H1 (cell line): ENCODE results near the gene NIM1K. TPM values are rescaled to one million over a fixed set of nuclear protein-coding genes. Genes with fewer than 3 reads are reported as not detected.

ENCODE experiments used
- CTCF ChIA-PET: fragments of 300-600 bp; sonication (Branson Sonifier 250); formaldehyde crosslinking; loops from one replicate; lab custom pipeline; 2021; ENCODE audit not compliant: partially characterized antibody; lab: Charles Lee
- POLR2A ChIA-PET: fragments of 300-600 bp; sonication (Branson Sonifier 250); formaldehyde crosslinking; loops from one replicate; lab custom pipeline; 2021; ENCODE audit warnings: inconsistent platforms; ENCODE audit not compliant: partially characterized antibody; lab: Charles Lee
- DNase-seq, 2 experiments: peaks; one replicate each; pipeline versions ENCODE4 v3.0.0 to v3.0.0-alpha.2; 2010 to 2022; ENCODE audit warnings: low spot score in 2 of 2, low read depth in 1 of 2, mixed read lengths in 1 of 2
- FAIRE-seq: peaks from 2 replicates; lab custom pipeline; 2011; peaks lifted over from hg19 to GRCh38; lab: Jason Lieb, UNC
- H2AFZ ChIP-seq: 2 replicates; pipeline ENCODE4 v1.8.1; 2012; ENCODE audit warnings: low read length, inconsistent platforms
- H2AK5ac ChIP-seq: 2 replicates; pipeline ENCODE4 v1.6.1; 2013; ENCODE audit warnings: low read depth, low read length
- H2BK120ac ChIP-seq: replicated peaks from 2 replicates; pipeline ENCODE3; 2013; ENCODE audit warnings: low read depth, low read length, inconsistent platforms
- H2BK12ac ChIP-seq: 2 replicates; pipeline ENCODE4 v1.6.1; 2013; ENCODE audit warnings: low read depth, low read length
- H2BK15ac ChIP-seq: 2 replicates; pipeline ENCODE4 v1.6.1; 2013; ENCODE audit warnings: low read length
- H2BK20ac ChIP-seq: 2 replicates; pipeline ENCODE4 v1.6.1; 2013; ENCODE audit warnings: low read length
- H2BK5ac ChIP-seq: 2 replicates; pipeline ENCODE4 v1.6.1; 2013; ENCODE audit warnings: low read depth, low read length
- H3K14ac ChIP-seq: 2 replicates; pipeline ENCODE4 v1.6.1; 2013; ENCODE audit warnings: inconsistent platforms; ENCODE audit not compliant: insufficient read length
- H3K18ac ChIP-seq: 2 replicates; pipeline ENCODE4 v1.6.1; 2013; ENCODE audit warnings: low read length; ENCODE audit errors: extremely low read depth
- H3K23ac ChIP-seq: 2 replicates; pipeline ENCODE4 v1.6.1; 2013; ENCODE audit warnings: inconsistent platforms; ENCODE audit not compliant: insufficient read length
- H3K23me2 ChIP-seq: 2 replicates; pipeline ENCODE4 v1.6.1; 2013; ENCODE audit warnings: low read depth, low read length
- H3K27ac ChIP-seq: 2 replicates; pipeline ENCODE4 v1.6.1; 2011; ENCODE audit warnings: low read depth, low read length, inconsistent platforms
- H3K27me3 ChIP-seq, 4 experiments: replicated peaks in 1 of 4; 1 replicate in 1 of 4; 2 replicates in 3 of 4; pipeline versions ENCODE4 v1.6.1 to v1.8.1; 2011 to 2013; ENCODE audit warnings: low read length in 3 of 4, mild to moderate bottlenecking in 3 of 4, inconsistent platforms in 2 of 4, mixed read lengths in 2 of 4, moderate library complexity in 1 of 4; ENCODE audit not compliant: control insufficient read depth in 3 of 4, insufficient read depth in 3 of 4; ENCODE audit errors: extremely low read depth in 1 of 4
- H3K36me3 ChIP-seq, 4 experiments: 2 replicates each; pipeline versions ENCODE4 v1.6.1 to v1.8.1; 2011 to 2013; ENCODE audit warnings: mild to moderate bottlenecking in 4 of 4, low read length in 3 of 4, moderate library complexity in 2 of 4, control low read depth in 1 of 4, inconsistent platforms in 1 of 4; ENCODE audit not compliant: insufficient read depth in 4 of 4, control insufficient read depth in 2 of 4
- H3K4ac ChIP-seq: replicated peaks from 2 replicates; pipeline ENCODE3; 2013; ENCODE audit warnings: low read length, low read depth, mixed read lengths, inconsistent platforms; ENCODE audit not compliant: insufficient read length
- H3K4me1 ChIP-seq, 4 experiments: replicated peaks in 1 of 4; 1 replicate in 1 of 4; 2 replicates in 3 of 4; pipeline versions ENCODE4 v1.6.1 to v1.8.1; 2011 to 2013; ENCODE audit warnings: low read length in 3 of 4, inconsistent platforms in 2 of 4, mixed read lengths in 1 of 4; ENCODE audit not compliant: insufficient read depth in 4 of 4, control insufficient read depth in 3 of 4
- H3K4me2 ChIP-seq, 2 experiments: 2 replicates each; pipeline versions ENCODE4 v1.6.1 to v1.8.1; 2011 to 2013; ENCODE audit warnings: low read depth in 2 of 2, low read length in 2 of 2, control low read depth in 1 of 2, inconsistent platforms in 1 of 2, mild to moderate bottlenecking in 1 of 2; ENCODE audit not compliant: insufficient read depth in 1 of 2
- H3K4me3 ChIP-seq, 4 experiments: fragments of 200-600, 300-600 bp in 1 of 4; sonication (generic), shearing (Covaris generic), sonication (Bioruptor Twin) in 1 of 4; 2 replicates each; pipeline versions ENCODE4 v1.5.1 to v1.8.1; 2011 to 2016; ENCODE audit warnings: low read length in 4 of 4, low read depth in 3 of 4, control low read depth in 2 of 4, inconsistent platforms in 2 of 4, mild to moderate bottlenecking in 2 of 4, mixed read lengths in 1 of 4, moderate library complexity in 1 of 4; ENCODE audit not compliant: insufficient read depth in 2 of 4; ENCODE audit errors: extremely low read depth in 1 of 4
- H3K56ac ChIP-seq: replicated peaks from 2 replicates; pipeline ENCODE3; 2013; ENCODE audit warnings: low read depth, mild to moderate bottlenecking, mixed read lengths, low read length, inconsistent platforms; ENCODE audit not compliant: insufficient read length
- H3K79me1 ChIP-seq: 2 replicates; pipeline ENCODE4 v1.6.1; 2013; ENCODE audit warnings: low read depth, low read length, control low read depth
- H3K79me2 ChIP-seq, 2 experiments: 2 replicates each; pipeline versions ENCODE4 v1.6.1 to v1.8.1; 2012 to 2013; ENCODE audit warnings: low read length in 2 of 2, mild to moderate bottlenecking in 2 of 2, inconsistent platforms in 1 of 2; ENCODE audit not compliant: insufficient read depth in 2 of 2, control insufficient read depth in 1 of 2
- H3K9ac ChIP-seq, 4 experiments: replicated peaks in 1 of 4; 1 replicate in 1 of 4; 2 replicates in 3 of 4; pipeline versions ENCODE4 v1.6.1 to v1.8.1; 2011 to 2013; ENCODE audit warnings: low read depth in 3 of 4, low read length in 3 of 4, control low read depth in 2 of 4, mild to moderate bottlenecking in 2 of 4, moderate library complexity in 2 of 4, inconsistent platforms in 1 of 4; ENCODE audit errors: extremely low read depth in 1 of 4
- H3K9me3 ChIP-seq, 2 experiments: 2 replicates each; pipeline versions ENCODE4 v1.6.1 to v1.8.1; 2012 to 2013; ENCODE audit warnings: mild to moderate bottlenecking in 2 of 2, moderate library complexity in 2 of 2, control low read depth in 1 of 2, inconsistent platforms in 1 of 2, low read depth in 1 of 2, low read length in 1 of 2, mixed read lengths in 1 of 2; ENCODE audit not compliant: insufficient read depth in 2 of 2
- H4K20me1 ChIP-seq, 2 experiments: replicated peaks in 1 of 2; 2 replicates each; pipeline versions ENCODE3 to v1.8.1; 2011 to 2013; ENCODE audit warnings: inconsistent platforms in 2 of 2, low read length in 2 of 2, mild to moderate bottlenecking in 1 of 2; ENCODE audit not compliant: insufficient read depth in 2 of 2, control insufficient read depth in 1 of 2
- H4K5ac ChIP-seq: 2 replicates; pipeline ENCODE4 v1.6.1; 2013; ENCODE audit warnings: low read length, low read depth, mixed read lengths, inconsistent platforms; ENCODE audit not compliant: insufficient read length
- H4K8ac ChIP-seq: 2 replicates; pipeline ENCODE4 v1.8.0; 2013; ENCODE audit warnings: mild to moderate bottlenecking, moderate library complexity, low read length, inconsistent platforms; ENCODE audit not compliant: insufficient read depth; ENCODE audit errors: extremely low read depth
- H4K91ac ChIP-seq: replicated peaks from 2 replicates; pipeline ENCODE3; 2013; ENCODE audit warnings: low read length, mixed read lengths, inconsistent platforms; ENCODE audit not compliant: insufficient read length
- CHD1 ChIP-seq: IDR thresholded peaks from 2 replicates; pipeline ENCODE4 v1.6.1; 2012; ENCODE audit warnings: low read depth, low read length, improper control_type of control experiment
- CTBP2 ChIP-seq: IDR thresholded peaks from 2 replicates; pipeline ENCODE4 v1.7.0; 2011; ENCODE audit warnings: borderline replicate concordance, mild to moderate bottlenecking, moderate library complexity, mixed read lengths, low read length; ENCODE audit not compliant: insufficient read depth, insufficient read length
- NANOG ChIP-seq: IDR thresholded peaks from 2 replicates; pipeline ENCODE4 v1.6.1; 2011; ENCODE audit warnings: low read length, low read depth, mild to moderate bottlenecking, inconsistent platforms; ENCODE audit not compliant: insufficient read depth, poor library complexity, severe bottlenecking
- SIN3A ChIP-seq, 2 experiments: IDR thresholded peaks in 1 of 2; conservative IDR thresholded peaks in 1 of 2; 2 replicates each; pipeline ENCODE4 v1.6.1; 2011 to 2012; ENCODE audit warnings: low read length in 2 of 2, improper control_type of control experiment in 1 of 2, low read depth in 1 of 2, mild to moderate bottlenecking in 1 of 2
- SIRT6 ChIP-seq: IDR thresholded peaks from one replicate; pipeline ENCODE4 v1.7.1; 2012; ENCODE audit warnings: low read length, inconsistent platforms
- TBP ChIP-seq: IDR thresholded peaks from 2 replicates; pipeline ENCODE4 v1.6.1; 2011; ENCODE audit warnings: low read depth, low read length, improper control_type of control experiment
- WGBS, 2 experiments: shearing (Covaris generic) in 1 of 2; methylation state at CpG; one replicate each; pipeline versions ENCODE4 v1.1.6 to v1.1.7; 2013 to 2015; ENCODE audit warnings: low lambda C conversion rate in 2 of 2, mixed read lengths in 2 of 2, inconsistent platforms in 1 of 2, low coverage in 1 of 2, missing lambda C conversion rate in 1 of 2; ENCODE audit not compliant: insufficient replicate concordance in 2 of 2, insufficient coverage in 1 of 2, insufficient read length in 1 of 2; ENCODE audit errors: extremely low coverage in 1 of 2, missing lambda C conversion rate in 1 of 2; 5-methylcytosine and 5-hydroxymethylcytosine counted together
- polyA plus RNA-seq, 7 experiments: library from polyadenylated mRNA; depleted of rRNA in 3 of 7; stranded (reverse) in 5 of 7; unstranded in 2 of 7; fragments of >200 nt in 5 of 7; fragments of 200-250 nt in 2 of 7; gene quantifications; 1 replicate in 5 of 7; 2 replicates in 1 of 7; 4 replicates in 1 of 7; pipeline versions ENCODE4 v1.2.1 to v1.2.3, GENCODE V29; 2011 to 2013; ENCODE audit warnings: missing spikeins in 2 of 7, mixed read lengths in 2 of 7
- total RNA-seq: library from RNA; stranded (reverse); fragmentation: NEBNext Ultra II Directional; extraction: Animal tissue kit (Norgen Biotek cat#: 25700); gene quantifications from 2 replicates; pipeline ENCODE4 v1.2.1, GENCODE V29; 2021

Gene NIM1K
- total and polyA plus RNA-seq, 2 of the 8 experiments (the other 6 are each of a cell fraction or from before 2014, with no cell fraction given) = not detected

DNA sequence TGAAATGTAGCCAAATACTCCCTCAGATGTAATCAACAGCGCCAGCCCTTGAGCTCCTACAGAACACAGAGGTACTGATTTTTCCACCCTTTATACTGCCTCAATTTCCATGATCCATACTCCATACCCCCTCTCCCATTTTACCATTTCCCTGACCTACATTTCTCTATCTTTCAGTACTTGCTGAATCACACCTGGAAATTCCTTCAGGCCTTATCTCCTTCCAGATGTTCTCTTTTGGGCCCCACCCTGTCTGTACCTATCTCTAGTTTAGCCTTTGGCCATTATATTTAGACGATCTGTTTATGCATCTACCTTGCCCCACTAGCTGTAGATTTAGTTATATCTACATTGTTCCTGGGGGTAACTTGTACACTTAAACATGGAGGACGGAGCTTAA lies 5.5 kb downstream of the NIM1K start:
- H4K20me1 ChIP-seq = peaks cover 0 to 3% of the 10 kb centered on the region in 2 experiments
- H2AK5ac ChIP-seq = no peak overlapping the region
- H4K5ac ChIP-seq = no peak overlapping the region
- peaks cover 5 to 8% (median 6%) of the 10 kb centered on the region in 4 experiments for H3K4me1 ChIP-seq
- H2BK20ac ChIP-seq = no peak overlapping the region
- no peak overlapping the region for H2AFZ ChIP-seq
- peaks cover 7% of the 10 kb centered on the region for H3K23me2 ChIP-seq
- ChIA-PET POLR2A (no interaction called here), CTCF (interaction anchor here (1.5 kb wide), 1 partner anchor 86 kb away, joined by 7 read pairs; no protein-coding TSS in a partner anchor)
- H3K9ac ChIP-seq = no peak overlapping the region
- no peak overlapping the region for H3K18ac ChIP-seq
- peaks cover under 1 to 18% (median 11%) of the 10 kb centered on the region in 4 experiments; a peak in 6 of 7 replicates for H3K27me3 ChIP-seq
- H3K9me3 ChIP-seq = no peaks in the 10 kb centered on the region
- no peak overlapping the region for H2BK15ac ChIP-seq
- no peaks in the 10 kb centered on the region for H3K36me3 ChIP-seq
- no peak overlapping the region for H3K27ac ChIP-seq
- H4K91ac ChIP-seq = no peak overlapping the region
- no peak overlapping the region for H2BK5ac ChIP-seq
- H4K8ac ChIP-seq = no peak overlapping the region
- H2BK120ac ChIP-seq = no peak overlapping the region
- no peak overlapping the region for H3K23ac ChIP-seq
- no peak overlapping the region for H3K56ac ChIP-seq
- no peak overlapping the region for H3K14ac ChIP-seq
- no peaks in the 10 kb centered on the region for H3K79me1 ChIP-seq
- no peak overlapping the region for H3K4ac ChIP-seq
- TF ChIP-seq TBP (no peak), SIRT6 (no peak), NANOG (no peak), CHD1 (no peak), SIN3A (conservative IDR thresholded peaks at IDR 0.05 in 1 of 2, IDR thresholded peaks at IDR 0.05 in 1 of 2; ENCODE audit: low read depth in 1 of 2, low read length in 2 of 2) (no peak), CTBP2 (no peak)
- no peak overlapping the region for H3K4me2 ChIP-seq
- WGBS, 2 experiments = 56% methylated on average over 3 of the region's 3 CpGs; no CpG with 5 or more reads in 1 of the 2 experiments
- no peak overlapping the region for H2BK12ac ChIP-seq
- no peaks in the 10 kb centered on the region for H3K79me2 ChIP-seq
- FAIRE-seq = no peak
- no peak overlapping the region for H3K4me3 ChIP-seq
- DNase-seq = no peak
